AG08395 (cell line): Measurements from ENCODE around the gene CTNNA2.

Experiments
- DNase-seq: peaks from one replicate; pipeline ENCODE4 v3.0.0; 2012; ENCODE audit warnings: mixed read lengths, low spot score

Gene CTNNA2

DNA sequence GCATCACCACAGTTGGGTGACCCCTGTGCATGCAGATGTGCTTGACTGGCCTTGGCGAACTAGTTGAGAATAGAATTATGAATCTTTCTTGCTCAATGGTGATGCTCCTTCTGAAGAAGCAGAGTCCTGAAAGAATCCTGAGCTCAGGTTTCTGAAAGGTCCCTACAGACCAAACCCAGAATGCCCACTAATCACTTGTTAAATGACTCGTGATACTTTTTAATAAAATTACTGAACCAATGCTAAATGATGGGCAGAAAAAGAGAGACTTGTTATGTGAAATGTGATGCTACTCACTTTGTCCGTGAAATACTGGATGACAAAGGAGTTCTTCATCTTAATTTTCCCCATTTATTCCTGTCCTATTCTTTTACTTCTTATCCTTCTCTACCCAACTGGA lies 1055.2 kb downstream of the CTNNA2 start:
- no peak for DNase-seq

DNA sequence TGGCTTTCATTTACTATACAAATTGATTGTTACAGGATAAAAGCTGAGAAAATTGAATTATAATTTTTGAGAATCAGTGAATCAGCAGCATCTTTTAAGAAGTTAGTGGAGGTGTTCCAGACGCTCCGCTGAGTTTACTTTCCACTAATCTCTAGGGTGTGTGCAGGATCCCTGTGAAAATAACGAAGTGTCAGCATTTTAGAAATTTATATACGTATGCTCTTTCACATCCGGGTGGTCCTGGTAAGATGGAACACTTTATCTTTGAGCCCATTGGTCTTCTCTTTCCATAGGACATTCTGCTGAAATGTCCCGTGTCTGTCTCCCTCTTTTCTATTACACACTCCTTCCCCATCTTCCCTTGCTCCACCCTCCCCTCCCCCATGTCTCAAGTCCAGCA lies 1060.3 kb downstream of the CTNNA2 start:
- DNase-seq = no peak

DNA sequence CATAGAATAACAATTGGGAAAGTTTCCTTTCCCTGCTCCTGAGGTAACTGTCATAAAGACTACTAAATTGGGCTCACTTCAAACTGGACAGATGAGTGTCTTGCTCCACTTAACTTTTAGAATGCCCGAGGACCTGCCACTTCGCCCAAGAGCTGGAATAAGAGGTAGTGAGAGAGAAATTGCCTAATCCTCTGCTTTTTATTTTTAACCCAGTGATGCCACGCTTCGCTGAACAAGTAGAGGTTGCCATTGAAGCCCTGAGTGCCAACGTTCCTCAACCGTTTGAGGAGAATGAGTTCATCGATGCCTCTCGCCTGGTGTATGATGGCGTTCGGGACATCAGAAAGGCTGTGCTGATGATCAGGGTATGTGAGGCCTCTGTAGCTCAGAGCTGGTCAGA lies 1061.1 kb downstream of the CTNNA2 start:
- no peak for DNase-seq

DNA sequence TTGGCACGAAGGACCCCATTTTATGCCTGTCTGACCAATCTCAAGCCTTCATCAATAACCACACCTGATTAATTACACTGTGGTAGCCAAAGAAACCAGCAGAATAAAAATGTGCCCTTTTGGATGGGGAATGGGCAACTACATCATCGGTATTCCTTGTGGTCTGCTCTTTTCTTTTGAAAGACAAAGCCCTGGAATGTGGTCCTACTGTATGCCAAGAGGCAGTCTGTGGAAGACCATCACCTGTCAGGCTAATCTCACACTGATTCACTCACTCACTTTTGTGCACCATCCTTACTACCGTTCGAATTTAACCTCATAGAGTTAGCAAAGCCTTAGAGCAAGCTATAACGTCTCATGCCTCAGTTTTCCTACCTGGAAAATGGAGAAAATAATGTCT lies 1066.9 kb downstream of the CTNNA2 start:
- no peak for DNase-seq

DNA sequence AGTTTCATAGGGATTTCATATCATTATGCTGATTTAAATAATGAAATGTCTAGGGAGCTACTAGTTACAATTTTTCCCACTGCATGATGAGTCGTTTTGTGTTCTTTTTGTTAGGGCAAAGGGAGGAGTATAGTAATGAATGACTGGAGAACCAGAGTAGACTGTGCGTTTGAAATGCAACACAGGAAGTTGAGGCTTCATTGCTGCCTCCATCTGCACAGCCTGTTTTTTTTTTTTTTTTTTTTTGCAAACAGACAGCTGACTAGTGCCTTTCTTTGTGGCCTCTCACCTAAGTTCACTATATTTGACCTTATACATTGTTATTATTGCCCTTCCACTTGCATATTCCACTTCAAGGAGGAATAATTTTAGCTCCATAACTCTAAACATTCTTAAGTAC lies 1078.4 kb downstream of the CTNNA2 start:
- DNase-seq = no peak

DNA sequence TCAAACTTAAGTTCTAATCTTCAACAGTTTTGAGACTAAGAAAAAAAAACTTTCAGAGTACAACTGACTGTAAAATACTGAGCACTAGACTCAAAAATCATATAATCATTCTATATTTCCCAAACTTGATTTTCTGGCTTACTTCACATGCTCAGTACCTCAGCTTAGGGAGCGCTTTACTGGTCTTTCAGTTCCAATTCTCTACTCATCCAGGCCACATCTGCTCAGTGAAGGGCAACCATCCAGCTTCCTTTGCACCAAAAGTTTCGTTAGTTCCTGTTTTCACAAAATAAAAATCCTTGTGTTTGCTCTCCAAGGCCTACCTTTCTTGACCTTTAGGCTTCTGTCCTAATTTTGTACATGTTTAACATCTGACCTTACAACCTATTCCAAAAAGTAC lies 1079.3 kb downstream of the CTNNA2 start:
- DNase-seq = no peak

DNA sequence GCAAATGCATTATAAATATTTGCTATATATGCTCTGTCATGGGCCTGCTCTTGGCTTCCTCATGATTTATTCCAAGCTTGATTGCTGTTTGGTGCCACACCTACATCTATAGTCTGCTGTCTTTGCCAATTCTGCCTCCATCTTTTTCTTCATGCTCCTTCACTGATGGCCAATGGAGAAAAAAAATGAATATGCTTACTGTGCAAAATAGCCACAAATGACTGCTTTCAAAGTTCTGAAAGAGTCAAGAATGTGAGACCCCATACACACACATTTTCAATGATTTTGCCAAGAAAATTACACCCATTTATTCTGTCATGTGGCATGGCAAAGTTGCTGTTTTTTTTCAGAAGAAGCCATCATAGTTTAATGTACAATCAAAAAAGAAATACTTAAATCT lies 1097.3 kb downstream of the CTNNA2 start:
- DNase-seq = no peak

DNA sequence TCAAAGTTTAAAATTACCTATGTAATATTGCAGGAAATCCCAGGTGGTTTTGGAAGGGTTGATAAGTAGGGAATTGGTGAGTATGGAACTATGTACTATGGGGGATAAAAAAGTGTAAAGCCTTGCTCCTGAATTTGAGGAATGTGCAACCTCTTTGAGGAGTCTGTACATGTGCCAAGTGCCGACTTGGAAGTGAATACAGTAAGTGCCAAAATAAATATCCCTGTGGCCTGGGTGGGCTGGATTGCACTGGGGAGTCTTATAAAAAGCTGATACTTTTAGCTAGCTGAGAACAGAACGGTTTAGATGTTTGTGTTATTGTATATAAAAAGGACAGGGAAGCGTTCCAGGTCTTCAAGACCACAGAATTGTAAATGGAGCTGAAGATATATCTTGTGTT lies 1108.8 kb downstream of the CTNNA2 start:
- no peak for DNase-seq

DNA sequence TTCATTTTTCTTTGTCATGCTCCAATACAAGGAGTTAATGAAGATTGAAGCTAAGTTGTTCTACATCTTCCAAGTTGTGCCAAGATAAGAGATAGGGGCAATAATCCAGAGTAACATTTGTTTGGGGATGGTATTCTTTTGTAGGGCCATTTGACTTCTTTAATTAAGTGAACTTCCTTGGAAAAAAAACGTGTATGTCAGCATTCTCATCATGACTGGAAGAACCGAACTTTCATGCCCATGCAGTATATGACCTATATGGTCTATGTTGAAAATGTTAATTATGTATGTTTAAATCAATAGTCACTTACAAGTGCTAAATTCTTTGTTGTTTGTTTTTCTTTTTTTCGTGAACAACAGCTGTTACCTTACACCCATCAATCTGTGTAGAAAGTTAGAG lies 1111.2 kb downstream of the CTNNA2 start:
- no peak for DNase-seq

DNA sequence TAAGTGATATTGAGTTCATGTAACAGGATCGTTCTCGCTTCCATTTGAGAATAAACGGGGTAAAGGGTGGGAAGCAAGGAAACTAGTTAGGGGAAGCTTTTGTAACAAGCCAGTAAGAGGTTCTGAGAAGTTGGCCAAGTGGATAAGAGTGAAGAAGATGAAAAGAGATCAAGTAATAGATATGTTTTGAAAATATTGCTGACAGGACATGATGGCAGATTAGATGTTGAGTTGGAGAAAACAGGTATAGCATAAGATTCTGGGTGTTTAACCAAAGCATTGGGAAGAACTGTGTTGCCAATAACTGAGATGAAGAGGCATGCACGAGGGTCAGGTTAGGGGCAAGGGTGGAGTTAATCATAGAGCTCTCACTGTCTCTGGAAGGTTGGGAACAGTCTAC lies 1121.7 kb downstream of the CTNNA2 start:
- no peak for DNase-seq

DNA sequence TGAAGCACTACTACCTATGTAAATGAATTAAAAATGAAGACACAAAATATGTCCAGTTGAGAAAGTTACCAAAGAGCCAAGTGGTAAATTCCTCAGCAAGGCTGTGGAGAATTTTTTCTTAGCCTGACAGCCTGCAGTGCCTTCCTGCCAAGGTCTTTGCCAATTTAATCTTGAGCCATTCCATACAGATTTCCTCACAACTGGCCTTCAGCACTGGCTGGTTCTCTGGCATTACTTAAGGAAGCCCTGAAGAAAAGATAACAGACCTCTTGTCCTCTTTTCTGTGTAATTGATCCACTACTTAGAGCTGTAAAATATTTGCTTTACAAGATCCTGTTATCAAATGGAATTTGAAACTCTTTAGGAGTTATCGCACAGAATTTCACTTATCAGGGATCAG lies 1125.9 kb downstream of the CTNNA2 start:
- DNase-seq = no peak

DNA sequence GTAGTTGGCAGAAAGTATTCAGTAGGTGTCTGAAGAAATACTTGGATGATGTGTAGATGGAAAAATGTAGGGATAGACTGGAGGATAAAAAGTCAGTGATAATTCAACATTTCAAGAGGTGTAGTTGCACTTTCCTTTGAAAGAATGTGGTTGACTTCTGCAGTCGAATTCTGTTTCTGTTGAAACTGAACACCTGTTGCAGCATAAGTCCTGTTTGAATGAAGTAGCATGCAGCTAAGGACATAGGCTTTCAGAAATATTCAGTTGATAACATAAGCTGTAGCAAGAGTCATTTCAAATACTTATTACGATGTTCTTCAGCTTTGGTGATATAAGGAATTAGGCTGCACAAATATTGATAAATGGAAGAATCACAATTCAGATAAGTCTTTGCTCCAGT lies 1129.6 kb downstream of the CTNNA2 start:
- no peak for DNase-seq

DNA sequence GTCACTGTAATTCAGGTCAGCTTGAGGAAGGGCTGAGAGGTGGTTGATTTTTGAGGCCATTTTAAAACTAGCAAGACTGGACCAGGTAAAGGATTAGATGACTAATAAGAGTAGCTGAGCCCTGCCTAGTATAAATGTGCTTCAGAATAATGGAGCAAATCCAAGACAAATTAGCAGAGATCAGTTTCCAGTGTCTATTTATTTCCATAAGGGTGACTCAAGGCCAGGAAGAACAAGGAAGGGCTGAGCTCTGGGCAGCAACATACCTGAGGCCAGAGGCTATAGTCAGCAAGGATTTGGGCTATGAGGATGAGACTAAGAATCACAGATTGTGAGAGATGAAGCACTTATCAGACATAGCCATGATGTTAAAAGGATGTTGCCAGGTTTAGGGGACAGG lies 1130.7 kb downstream of the CTNNA2 start:
- DNase-seq = no peak

DNA sequence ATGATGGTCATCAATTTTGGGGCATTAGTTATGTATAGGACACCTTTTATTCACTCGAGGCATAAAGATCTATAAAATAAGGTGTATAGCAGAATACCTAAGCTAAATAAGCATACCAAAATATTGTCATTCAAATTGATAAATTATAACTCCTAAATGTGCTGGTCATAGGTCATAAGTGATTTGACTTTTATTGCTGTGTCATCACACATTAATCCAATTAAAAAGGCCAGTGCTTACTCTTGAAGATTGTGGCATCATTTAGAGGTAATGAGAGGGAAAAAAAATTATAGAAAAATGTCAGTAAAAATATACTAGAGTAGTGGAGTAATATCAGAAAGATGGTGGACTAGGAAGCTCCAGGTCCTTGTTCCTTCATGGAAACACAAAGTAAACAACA lies 1138.6 kb downstream of the CTNNA2 start:
- DNase-seq = no peak

DNA sequence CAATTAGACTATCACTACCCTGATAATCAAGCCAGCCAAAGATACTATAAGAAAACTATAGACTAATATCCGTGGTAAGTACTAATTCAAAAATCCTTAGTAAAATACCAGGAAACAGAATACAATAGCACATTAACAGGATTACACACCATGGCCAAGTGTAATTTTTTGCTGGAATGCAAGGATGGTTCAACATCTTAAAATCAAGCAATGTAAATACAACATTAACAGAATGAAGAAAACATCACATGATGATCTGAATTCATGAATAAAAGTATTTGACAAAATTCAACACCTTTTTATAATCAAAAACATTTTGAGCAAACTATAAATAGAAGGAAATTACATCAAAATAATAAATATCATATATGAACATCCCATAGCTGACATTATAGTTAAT lies 1142.4 kb downstream of the CTNNA2 start:
- DNase-seq = no peak

DNA sequence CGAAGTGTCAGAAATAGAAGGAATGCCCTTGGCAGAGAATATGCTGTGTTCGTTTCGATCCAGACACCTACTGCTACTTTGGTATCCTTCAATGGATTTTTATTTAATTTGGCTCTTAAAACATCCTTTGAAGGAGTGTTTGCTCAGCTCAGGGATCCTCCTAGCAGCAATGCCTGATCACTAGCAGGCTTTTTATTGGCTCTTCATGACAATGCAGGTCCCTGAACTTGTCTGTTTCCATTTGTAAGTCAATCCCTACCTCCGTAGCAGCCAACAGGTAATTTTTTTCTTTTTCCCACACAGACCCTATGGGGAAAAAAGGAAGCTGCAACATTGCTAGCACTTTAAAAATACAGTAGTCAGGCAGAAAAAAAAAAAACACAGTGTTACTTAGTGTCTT lies 1157.9 kb downstream of the CTNNA2 start:
- DNase-seq = no peak

DNA sequence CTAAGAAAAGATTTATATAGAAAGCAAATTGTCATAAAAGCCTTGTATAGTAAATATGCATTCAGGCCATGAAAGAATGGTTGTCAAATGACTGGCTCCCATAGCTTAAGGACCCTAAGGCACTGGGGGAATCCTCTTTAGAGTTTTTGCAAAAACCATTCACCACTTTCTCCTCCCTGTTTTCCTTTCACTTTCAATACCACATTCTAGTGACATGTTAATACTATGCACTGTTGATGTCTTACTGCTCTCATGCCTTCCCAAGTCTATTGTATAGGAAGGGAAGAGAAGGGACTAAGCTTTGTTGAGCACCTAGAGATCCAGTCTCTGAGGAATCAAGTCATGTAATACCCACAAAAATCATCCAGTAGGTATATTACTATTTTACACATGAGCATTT lies 1174.7 kb downstream of the CTNNA2 start:
- no peak for DNase-seq

DNA sequence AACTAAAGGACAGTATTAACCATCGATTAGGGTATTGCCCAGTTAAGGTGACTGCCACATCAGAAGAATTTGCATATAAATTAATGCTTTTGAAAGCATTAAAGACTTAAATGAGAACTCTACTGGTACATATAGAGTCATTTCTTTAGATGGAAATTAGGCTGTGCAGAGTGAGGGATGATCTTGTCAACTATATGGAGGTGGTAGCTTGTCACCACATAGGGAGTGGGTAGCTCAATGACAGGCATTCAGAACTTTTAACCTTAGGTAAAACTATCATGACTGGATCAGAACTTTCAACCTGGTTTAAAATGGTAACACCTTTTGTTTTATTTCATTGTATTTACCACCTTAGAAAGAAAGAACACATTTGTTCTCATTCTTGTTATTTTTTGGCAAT lies 1176.3 kb downstream of the CTNNA2 start:
- DNase-seq = no peak
